Measurements from ENCODE around the gene TBKBP1. TPM values are rescaled to one million over a fixed set of nuclear protein-coding genes. Genes with fewer than 3 reads are reported as not detected.
A peak's percentile ranks its signal among the peaks of the same experiment; 100 is the strongest.

TBKBP1 gene
- total RNA-seq, 1 experiment from 2014 or later = 9.0 TPM

- no peaks in the 10 kb centered on the region for H3F3A ChIP-seq (ENCODE audit: low read length, unreplicated experiment)
- H4K20me1 ChIP-seq (ENCODE audit: low read length) = no peaks in the 10 kb centered on the region
- 0 out of 2 replicates have a peak, but pooled peaks cover 3% of the 10 kb centered on the region for H3K27me3 ChIP-seq (ENCODE audit: low read length)
- H3K9me3 ChIP-seq (ENCODE audit: low read length) = no peaks in the 10 kb centered on the region
- ATAC-seq = 0 out of 2 replicates have a peak, but pooled peaks have one; percentile 3
- H3K79me2 ChIP-seq (ENCODE audit: low read length) = no peaks in the 10 kb centered on the region
- H3K9me2 ChIP-seq (replicated peaks; ENCODE audit: low read length) = no peaks in the 10 kb centered on the region
- no peak overlapping the region for H3K27ac ChIP-seq (ENCODE audit: low read length)
- no peak overlapping the region for H2AFZ ChIP-seq (ENCODE audit: low read length)
- DNase-seq = peak; percentile 25
- H3K36me3 ChIP-seq (ENCODE audit: low read depth, low read length) = no peaks in the 10 kb centered on the region
- peaks cover 42% of the 10 kb centered on the region for H3K4me1 ChIP-seq (ENCODE audit: insufficient read depth, low read length)
- intact Hi-C loops (cut with micrococcal nuclease) = no loop called here
- no peak for TF ChIP-seq EZH2 (IDR thresholded peaks at IDR 0.05; ENCODE audit: low read length, unreplicated experiment)
- TF ChIP-seq, protein P1, sequence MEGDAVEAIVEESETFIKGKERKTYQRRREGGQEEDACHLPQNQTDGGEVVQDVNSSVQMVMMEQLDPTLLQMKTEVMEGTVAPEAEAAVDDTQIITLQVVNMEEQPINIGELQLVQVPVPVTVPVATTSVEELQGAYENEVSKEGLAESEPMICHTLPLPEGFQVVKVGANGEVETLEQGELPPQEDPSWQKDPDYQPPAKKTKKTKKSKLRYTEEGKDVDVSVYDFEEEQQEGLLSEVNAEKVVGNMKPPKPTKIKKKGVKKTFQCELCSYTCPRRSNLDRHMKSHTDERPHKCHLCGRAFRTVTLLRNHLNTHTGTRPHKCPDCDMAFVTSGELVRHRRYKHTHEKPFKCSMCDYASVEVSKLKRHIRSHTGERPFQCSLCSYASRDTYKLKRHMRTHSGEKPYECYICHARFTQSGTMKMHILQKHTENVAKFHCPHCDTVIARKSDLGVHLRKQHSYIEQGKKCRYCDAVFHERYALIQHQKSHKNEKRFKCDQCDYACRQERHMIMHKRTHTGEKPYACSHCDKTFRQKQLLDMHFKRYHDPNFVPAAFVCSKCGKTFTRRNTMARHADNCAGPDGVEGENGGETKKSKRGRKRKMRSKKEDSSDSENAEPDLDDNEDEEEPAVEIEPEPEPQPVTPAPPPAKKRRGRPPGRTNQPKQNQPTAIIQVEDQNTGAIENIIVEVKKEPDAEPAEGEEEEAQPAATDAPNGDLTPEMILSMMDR (conservative IDR thresholded peaks at IDR 0.05; ENCODE audit: low read depth, low read length) = no peak
- no peak for TF ChIP-seq EZH2phosphoT487 (IDR thresholded peaks at IDR 0.05; ENCODE audit: borderline replicate concordance, low read length)
- ChIA-PET POLR2A (ENCODE audit: unreplicated experiment) (no interaction called here), CTCF (no interaction called here)
- peak overlapping the region; percentile 48 for H3K4me2 ChIP-seq (ENCODE audit: low read length)
- H3K4me3 ChIP-seq (ENCODE audit: low read length) = no peak overlapping the region
- BruUV-seq (replicated peaks) = no TSS peak
- H3K9ac ChIP-seq (ENCODE audit: low read length) = no peak overlapping the region
These were observed 24.1 kb downstream of the TBKBP1 start for GRCh38 chr17:47717979-47718621.

DNA sequence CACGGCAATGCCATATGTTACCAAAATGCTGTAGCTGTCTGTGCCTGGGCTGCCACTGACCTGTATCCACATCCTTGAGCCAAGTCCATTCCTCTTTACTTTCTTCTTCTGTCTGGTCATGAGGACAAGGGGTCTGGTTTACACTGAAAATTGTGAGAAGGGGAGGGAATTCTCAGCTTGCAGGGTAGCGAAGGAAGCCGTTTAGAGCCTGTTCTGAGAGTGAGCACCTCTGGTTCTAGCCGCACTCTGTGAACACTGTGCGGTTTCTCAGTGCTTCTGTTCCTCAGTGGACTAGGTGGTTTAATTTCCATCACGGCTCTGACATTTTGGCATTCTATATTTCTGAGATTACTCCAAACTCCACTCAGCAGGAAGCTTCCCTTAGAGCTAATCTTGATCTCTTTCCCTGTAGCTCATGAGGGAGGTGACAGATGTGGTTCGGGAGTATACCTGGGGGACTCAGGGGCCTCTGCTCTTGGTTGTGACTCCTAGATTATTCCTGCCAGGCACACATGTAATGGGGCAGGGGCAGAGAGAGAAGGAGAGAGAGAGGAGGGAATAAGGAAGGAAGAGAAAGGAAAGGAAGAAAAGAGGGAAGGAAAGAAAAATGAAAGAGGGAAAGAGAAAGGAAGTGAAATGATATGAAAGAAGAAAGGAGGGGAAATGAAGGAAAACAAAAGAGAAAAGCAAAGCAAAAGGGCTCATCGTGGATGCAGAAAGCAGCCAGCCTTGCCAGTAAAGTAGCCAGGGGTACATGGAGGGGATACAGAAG, 24.9 kb downstream of the TBKBP1 start:
- H3F3A ChIP-seq (ENCODE audit: low read length, unreplicated experiment) = no peaks in the 10 kb centered on the region
- no TSS peak for BruUV-seq (replicated peaks)
- intact Hi-C loops (cut with micrococcal nuclease) = no loop called here
- ATAC-seq (no peak), DNase-seq (no peak)
- H3K27ac ChIP-seq (ENCODE audit: low read length) = no peak overlapping the region
- H3K79me2 ChIP-seq (ENCODE audit: low read length) = no peaks in the 10 kb centered on the region
- no peaks in the 10 kb centered on the region for H4K20me1 ChIP-seq (ENCODE audit: low read length)
- no peak overlapping the region for H2AFZ ChIP-seq (ENCODE audit: low read length)
- H3K4me3 ChIP-seq (ENCODE audit: low read length) = peak overlapping the region; percentile 1; the same call in 1 of the 2 replicates
- CTCF ChIA-PET = no interaction called here
- POLR2A ChIA-PET (ENCODE audit: unreplicated experiment) = interaction anchor here (0.7 kb wide), 1 partner anchor 143 kb away, joined by 3 read pairs; no protein-coding TSS in a partner anchor
- H3K27me3 ChIP-seq (ENCODE audit: low read length) = 0 out of 2 replicates have a peak, but pooled peaks cover 1% of the 10 kb centered on the region
- H3K9me3 ChIP-seq (ENCODE audit: low read length) = no peaks in the 10 kb centered on the region
- TF ChIP-seq, protein P1 (conservative IDR thresholded peaks at IDR 0.05; ENCODE audit: low read depth, low read length) = no peak
- TF ChIP-seq EZH2 (IDR thresholded peaks at IDR 0.05; ENCODE audit: low read length, unreplicated experiment) (no peak), EZH2phosphoT487 (IDR thresholded peaks at IDR 0.05; ENCODE audit: borderline replicate concordance, low read length) (no peak)
- no peaks in the 10 kb centered on the region for H3K36me3 ChIP-seq (ENCODE audit: low read depth, low read length)
- peaks cover 42% of the 10 kb centered on the region for H3K4me1 ChIP-seq (ENCODE audit: insufficient read depth, low read length)
- H3K4me2 ChIP-seq (ENCODE audit: low read length) = peak overlapping the region; percentile 48
- no peak overlapping the region for H3K9ac ChIP-seq (ENCODE audit: low read length)
- H3K9me2 ChIP-seq (replicated peaks; ENCODE audit: low read length) = no peaks in the 10 kb centered on the region

Measured in PC-3 (cell line).